ENCODE data around the gene SAMD4A. TPM values are rescaled to one million over a fixed set of nuclear protein-coding genes. Genes with fewer than 3 reads are reported as not detected.

SAMD4A gene
- polyA plus RNA-seq, 2 of the 4 experiments (the other 2 are of a cell fraction): 3.9 to 5.4 TPM

DNA sequence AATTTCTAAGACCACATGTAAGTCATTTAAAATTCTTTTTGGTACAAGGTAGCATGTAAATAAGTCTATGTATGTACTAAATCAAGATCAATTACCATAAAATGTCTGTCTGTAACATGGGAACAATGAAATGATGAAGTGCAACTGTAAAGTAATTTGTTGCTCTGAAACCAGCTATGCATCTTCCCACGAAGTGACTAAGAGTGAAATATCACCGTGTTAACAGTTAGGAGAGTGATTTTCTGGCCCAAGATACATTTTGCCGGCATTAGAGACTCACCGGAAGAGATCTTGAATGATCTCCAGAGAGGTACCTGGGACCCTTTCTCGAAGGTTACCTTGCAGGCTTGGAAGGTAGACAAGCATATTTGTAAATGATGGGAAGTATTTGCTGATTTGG lies 105.8 kb downstream of the SAMD4A start:
- no peak overlapping the region for H3K4me3 ChIP-seq
- DNase-seq (ENCODE audit: low read depth in 1 of 2, low spot score in 1 of 2) (no peak), FAIRE-seq (no peak), ATAC-seq (no peak)
- H3K9me3 ChIP-seq: no peaks in the 10 kb centered on the region
- TF ChIP-seq HDAC2 (IDR thresholded peaks at IDR 0.05) (no peak), RARB (CRISPR knock-in tag; IDR thresholded peaks at IDR 0.05) (no peak), PHF8 (IDR thresholded peaks at IDR 0.05; ENCODE audit: borderline replicate concordance, low read depth) (no peak), MAFK (IDR thresholded peaks at IDR 0.05; ENCODE audit: partially characterized antibody) (no peak), MAZ (IDR thresholded peaks at IDR 0.05; ENCODE audit: borderline replicate concordance, low read depth, low read length) (no peak), RNF2 (IDR thresholded peaks at IDR 0.05; ENCODE audit: borderline replicate concordance, low read depth) (no peak)
- H3K27ac ChIP-seq: no peak overlapping the region
- ChIA-PET CTCF (interaction anchor here (1.7 kb wide), 1 partner anchor 19 kb away, joined by 5 read pairs; no protein-coding TSS in a partner anchor), POLR2A (no interaction called here)
- 86% methylated on average over 5 of the region's 5 CpGs for WGBS (ENCODE audit: missing lambda C conversion rate)
- H3K4me1 ChIP-seq: peaks cover 43% of the 10 kb centered on the region
- no peak overlapping the region for H3K4me2 ChIP-seq

- 84% methylated on average over 13 of the region's 13 CpGs for WGBS (ENCODE audit: missing lambda C conversion rate)
- TF ChIP-seq HES2 (IDR thresholded peaks at IDR 0.05): no peak
- TF ChIP-seq HEYL (CRISPR knock-in tag; IDR thresholded peaks at IDR 0.05): no peak
- FAIRE-seq (no peak), DNase-seq (ENCODE audit: low read depth in 1 of 2, low spot score in 1 of 2) (no peak), ATAC-seq (no peak)
- H3K9me3 ChIP-seq: no peaks in the 10 kb centered on the region
- peaks cover 49% of the 10 kb centered on the region for H3K4me1 ChIP-seq
- no peak overlapping the region for H3K4me2 ChIP-seq
- ChIA-PET CTCF (interaction anchor here (1.7 kb wide), 1 partner anchor 18 kb away, joined by 5 read pairs; no protein-coding TSS in a partner anchor), POLR2A (no interaction called here)
- H3K27ac ChIP-seq: no peak overlapping the region; a peak in 1 of 6 replicates
- H3K4me3 ChIP-seq: no peak overlapping the region
Observed at GRCh38 chr14:54673193-54674045, 106.5 kb downstream of the SAMD4A start.

DNA sequence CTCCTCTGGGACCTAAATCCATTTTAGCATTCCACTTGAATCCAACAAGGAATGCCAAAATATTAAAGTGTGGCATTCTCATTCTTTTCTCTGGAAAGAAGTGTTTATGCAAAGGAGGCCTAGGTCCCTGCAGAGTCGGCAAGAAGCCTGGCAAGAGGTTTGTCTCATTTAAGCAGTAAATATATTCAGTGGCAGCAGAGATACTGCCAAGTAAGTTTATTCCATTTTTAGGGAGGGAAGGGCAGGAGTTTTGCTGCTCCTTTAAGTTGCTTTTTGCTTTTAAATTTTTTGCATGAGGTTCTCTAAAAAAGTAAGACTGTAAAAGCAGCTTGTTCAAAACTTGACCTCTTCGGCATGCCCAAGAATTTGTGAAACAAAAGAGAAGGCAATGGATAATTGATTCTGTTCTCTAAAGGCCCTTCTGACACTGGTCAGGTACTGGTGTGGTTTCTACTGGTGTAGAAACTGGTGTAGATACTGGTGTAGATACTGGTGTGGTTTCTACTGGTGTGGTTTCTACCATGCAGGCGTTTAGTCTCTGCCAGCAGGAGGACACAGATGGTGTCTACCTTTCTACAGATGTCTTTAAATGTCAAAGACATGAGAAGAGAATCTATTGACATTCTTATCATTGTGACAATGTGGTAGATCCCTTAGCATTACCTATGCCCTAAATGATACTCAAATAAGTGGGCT lies 107.3 kb downstream of the SAMD4A start:
- Histone ChIP-seq H3K27ac (no peak overlapping the region), H3K4me1 (peaks cover 44% of the 10 kb centered on the region), H3K4me3 (no peak overlapping the region), H3K9me3 (no peaks in the 10 kb centered on the region), H3K4me2 (no peak overlapping the region)
- no peak for ATAC-seq
- no peak for DNase-seq (ENCODE audit: low read depth in 1 of 2, low spot score in 1 of 2)
- ChIA-PET CTCF (interaction anchor here (1.7 kb wide), 1 partner anchor 17 kb away, joined by 5 read pairs; no protein-coding TSS in a partner anchor), POLR2A (no interaction called here)
- TF ChIP-seq SREBF2 (IDR thresholded peaks at IDR 0.05) (no peak), CHD2 (IDR thresholded peaks at IDR 0.05; ENCODE audit: low read length, partially characterized antibody) (no peak), FOSB (CRISPR knock-in tag; IDR thresholded peaks at IDR 0.05) (no peak), JUNB (IDR thresholded peaks at IDR 0.05) (no peak), E2F6 (IDR thresholded peaks at IDR 0.05; ENCODE audit: borderline replicate concordance, low read depth) (no peak), POLR2AphosphoS2 (conservative IDR thresholded peaks at IDR 0.05; ENCODE audit: low read length) (no peak), HES2 (IDR thresholded peaks at IDR 0.05) (no peak), CEBPB (IDR thresholded peaks at IDR 0.05) (no peak), USF2 (IDR thresholded peaks at IDR 0.05) (no peak), MYC (IDR thresholded peaks at IDR 0.05; ENCODE audit: borderline replicate concordance, low read length) (no peak), RCOR1 (IDR thresholded peaks at IDR 0.05; ENCODE audit: low read depth, low read length) (no peak), FOXS1 (CRISPR knock-in tag; IDR thresholded peaks at IDR 0.05) (no peak), ZFP36 (IDR thresholded peaks at IDR 0.05; ENCODE audit: borderline replicate concordance, partially characterized antibody) (no peak), EP300 (IDR thresholded peaks at IDR 0.05) (no peak), MAFK (IDR thresholded peaks at IDR 0.05; ENCODE audit: partially characterized antibody) (no peak)
- TF ChIP-seq, protein P1, sequence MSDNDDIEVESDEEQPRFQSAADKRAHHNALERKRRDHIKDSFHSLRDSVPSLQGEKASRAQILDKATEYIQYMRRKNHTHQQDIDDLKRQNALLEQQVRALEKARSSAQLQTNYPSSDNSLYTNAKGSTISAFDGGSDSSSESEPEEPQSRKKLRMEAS (IDR thresholded peaks at IDR 0.05): no peak
- TF ChIP-seq, protein P2, sequence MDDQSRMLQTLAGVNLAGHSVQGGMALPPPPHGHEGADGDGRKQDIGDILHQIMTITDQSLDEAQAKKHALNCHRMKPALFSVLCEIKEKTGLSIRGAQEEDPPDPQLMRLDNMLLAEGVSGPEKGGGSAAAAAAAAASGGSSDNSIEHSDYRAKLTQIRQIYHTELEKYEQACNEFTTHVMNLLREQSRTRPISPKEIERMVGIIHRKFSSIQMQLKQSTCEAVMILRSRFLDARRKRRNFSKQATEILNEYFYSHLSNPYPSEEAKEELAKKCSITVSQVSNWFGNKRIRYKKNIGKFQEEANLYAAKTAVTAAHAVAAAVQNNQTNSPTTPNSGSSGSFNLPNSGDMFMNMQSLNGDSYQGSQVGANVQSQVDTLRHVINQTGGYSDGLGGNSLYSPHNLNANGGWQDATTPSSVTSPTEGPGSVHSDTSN (IDR thresholded peaks at IDR 0.05): no peak
- FAIRE-seq: no peak
- WGBS (ENCODE audit: missing lambda C conversion rate): 65% methylated on average over 3 of the region's 3 CpGs

Data from A549 (cell line).